Measurements from ENCODE around the gene ANK3. TPM values are rescaled to one million over a fixed set of nuclear protein-coding genes. Genes with fewer than 3 reads are reported as not detected.
A peak's percentile ranks its signal among the peaks of the same experiment; 100 is the strongest.

The ANK3 gene
- total RNA-seq (2022) (29.8 and 32.9 TPM in 2 replicates), Bru-seq, nascent RNA (percentile 58 among the genes with signal in this experiment), BruChase-seq, experiment 1, labeled RNA remaining after a 6-hour chase (percentile 57 among the genes with signal in this experiment), BruChase-seq, experiment 2, labeled RNA remaining after a 2-hour chase (percentile 58 among the genes with signal in this experiment)
- long read RNA-seq, partial matches to known transcripts = 1 of 4 reads
- long read RNA-seq, other reads (novel, unspliced or antisense) = 3 of 4 reads

DNA sequence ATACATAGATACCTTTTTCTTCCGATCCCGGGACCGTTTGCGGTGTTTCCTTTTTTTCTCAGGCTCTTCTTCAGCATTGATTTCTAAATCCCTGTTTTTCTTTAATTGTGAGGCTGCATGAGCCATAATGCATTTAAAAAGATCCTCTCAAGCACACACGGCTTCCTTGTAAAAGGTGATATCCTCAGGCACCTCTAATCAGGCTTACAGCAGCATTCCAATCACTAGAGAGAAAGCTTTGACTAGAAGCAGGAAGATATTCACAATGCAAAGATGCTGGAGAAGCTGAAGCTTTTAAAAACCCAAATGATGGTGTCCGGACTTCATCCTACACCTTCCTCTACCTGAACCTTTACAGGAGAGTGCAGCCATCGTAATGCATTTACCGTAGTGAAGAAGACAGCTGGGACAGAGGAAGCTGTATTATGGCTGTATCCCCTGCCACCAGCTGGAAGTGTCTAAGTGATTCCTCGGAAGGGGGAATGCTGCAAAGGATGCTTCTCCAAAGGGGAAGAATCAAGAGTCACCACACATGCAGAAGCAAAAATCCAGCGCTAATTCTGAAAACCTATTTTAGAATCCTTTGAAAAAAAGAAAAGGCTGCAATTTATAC is at the start of gene ANK3:
Gene ANK3 (minus strand): TSS at position 463 of the 613 bp plus-strand sequence. CDS start 337 bp downstream, at position 126.
- DNase-seq = no peak
- intact Hi-C loops (cut with micrococcal nuclease; ENCODE audit: unreplicated experiment) = no loop called here
- H3K4me1 Mint-ChIP-seq (ENCODE audit: low read depth, unreplicated experiment) = peaks cover 26% of the 10 kb centered on the region
- no TSS peak for BruUV-seq (replicated peaks)
- no peaks in the 10 kb centered on the region for H3K27me3 Mint-ChIP-seq (ENCODE audit: unreplicated experiment)
- no peaks in the 10 kb centered on the region for H3K9me3 Mint-ChIP-seq (ENCODE audit: low read depth, unreplicated experiment)
- H3K27ac Mint-ChIP-seq (ENCODE audit: unreplicated experiment) = no peak within 1 kb of the TSS
- CTCF ChIA-PET = interaction anchor here (0.7 kb wide), 1 partner anchor 252 kb away, joined by 3 read pairs; no protein-coding TSS in a partner anchor
- H3K36me3 Mint-ChIP-seq (ENCODE audit: insufficient read depth, unreplicated experiment) = no peaks in the 10 kb centered on the region
- TF ChIP-seq, protein P1, sequence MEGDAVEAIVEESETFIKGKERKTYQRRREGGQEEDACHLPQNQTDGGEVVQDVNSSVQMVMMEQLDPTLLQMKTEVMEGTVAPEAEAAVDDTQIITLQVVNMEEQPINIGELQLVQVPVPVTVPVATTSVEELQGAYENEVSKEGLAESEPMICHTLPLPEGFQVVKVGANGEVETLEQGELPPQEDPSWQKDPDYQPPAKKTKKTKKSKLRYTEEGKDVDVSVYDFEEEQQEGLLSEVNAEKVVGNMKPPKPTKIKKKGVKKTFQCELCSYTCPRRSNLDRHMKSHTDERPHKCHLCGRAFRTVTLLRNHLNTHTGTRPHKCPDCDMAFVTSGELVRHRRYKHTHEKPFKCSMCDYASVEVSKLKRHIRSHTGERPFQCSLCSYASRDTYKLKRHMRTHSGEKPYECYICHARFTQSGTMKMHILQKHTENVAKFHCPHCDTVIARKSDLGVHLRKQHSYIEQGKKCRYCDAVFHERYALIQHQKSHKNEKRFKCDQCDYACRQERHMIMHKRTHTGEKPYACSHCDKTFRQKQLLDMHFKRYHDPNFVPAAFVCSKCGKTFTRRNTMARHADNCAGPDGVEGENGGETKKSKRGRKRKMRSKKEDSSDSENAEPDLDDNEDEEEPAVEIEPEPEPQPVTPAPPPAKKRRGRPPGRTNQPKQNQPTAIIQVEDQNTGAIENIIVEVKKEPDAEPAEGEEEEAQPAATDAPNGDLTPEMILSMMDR (IDR thresholded peaks at IDR 0.05; ENCODE audit: unreplicated experiment) = no peak
- no peak within 1 kb of the TSS for H3K4me3 Mint-ChIP-seq (ENCODE audit: low read depth, unreplicated experiment)

DNA sequence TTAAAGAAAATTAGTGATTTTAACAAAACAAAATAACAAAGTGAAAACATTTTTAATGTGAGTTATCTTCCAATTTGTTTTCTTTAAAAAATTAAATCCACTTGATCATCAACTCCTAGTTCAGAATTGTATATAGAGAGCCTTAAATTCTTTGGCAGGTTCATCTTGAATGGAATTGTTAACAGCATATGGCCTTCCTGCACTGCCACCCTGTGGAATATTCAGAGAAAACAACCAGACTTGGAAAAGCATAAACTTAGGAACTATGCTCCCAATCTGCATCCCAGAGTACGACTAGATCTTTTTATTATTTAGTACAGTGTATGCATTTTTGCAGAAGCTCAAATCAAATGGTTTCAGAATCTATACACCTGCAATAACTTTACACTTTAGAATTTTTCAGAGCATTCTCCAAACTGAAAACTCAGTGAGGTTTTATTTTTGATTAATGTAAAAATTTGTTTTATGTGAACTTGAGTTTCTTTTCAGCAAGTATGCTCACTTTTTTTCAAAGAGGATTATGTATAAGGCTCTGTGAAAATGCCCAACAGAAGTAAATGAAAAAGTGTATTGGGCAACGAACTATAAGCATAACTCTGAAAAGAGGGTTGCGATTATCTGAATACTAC is 44.9 kb upstream of the ANK3 start:
- TF ChIP-seq, protein P1 (IDR thresholded peaks at IDR 0.05; ENCODE audit: unreplicated experiment) = peak; percentile 73
- Mint-ChIP-seq H3K4me3 (ENCODE audit: low read depth, unreplicated experiment) (no peak overlapping the region), H3K27me3 (ENCODE audit: unreplicated experiment) (no peaks in the 10 kb centered on the region), H3K9me3 (ENCODE audit: low read depth, unreplicated experiment) (no peaks in the 10 kb centered on the region), H3K4me1 (ENCODE audit: low read depth, unreplicated experiment) (peaks cover 23% of the 10 kb centered on the region), H3K36me3 (ENCODE audit: insufficient read depth, unreplicated experiment) (no peaks in the 10 kb centered on the region), H3K27ac (ENCODE audit: unreplicated experiment) (no peak overlapping the region)
- intact Hi-C loops (cut with micrococcal nuclease; ENCODE audit: unreplicated experiment) = loop anchor here (1.0 to 10.0 kb wide), 4 partner anchors 99 to 334 kb away; no protein-coding TSS in a partner anchor
- DNase-seq = peak; percentile 57
- CTCF ChIA-PET = interaction anchor here (1.2 kb wide), 1 partner anchor 196 kb away, joined by 13 read pairs; no protein-coding TSS in a partner anchor
- no TSS peak for BruUV-seq (replicated peaks)

DNA sequence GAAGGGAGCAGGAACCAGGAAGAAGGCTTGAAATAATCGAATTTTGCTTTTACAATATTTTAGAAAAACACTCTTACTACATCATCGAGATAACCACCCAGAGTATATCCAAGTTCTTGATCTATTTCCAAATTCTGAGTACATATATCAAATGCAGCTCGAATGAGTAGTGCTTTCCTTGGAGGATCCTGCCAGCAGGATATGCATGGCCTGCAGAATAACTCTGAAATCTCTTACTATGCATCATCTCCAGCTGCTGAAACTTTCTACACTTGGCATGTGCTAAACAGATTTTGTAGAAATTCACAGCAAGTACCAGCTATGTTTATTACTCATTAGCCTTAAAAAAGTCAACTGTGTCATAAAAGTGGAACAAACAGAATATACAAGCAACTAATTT is 44.0 kb upstream of the ANK3 start:
- H3K27ac Mint-ChIP-seq (ENCODE audit: unreplicated experiment) = no peak overlapping the region
- intact Hi-C loops (cut with micrococcal nuclease; ENCODE audit: unreplicated experiment) = loop anchor here (1.0 to 10.0 kb wide), 4 partner anchors 98 to 333 kb away; no protein-coding TSS in a partner anchor
- H3K9me3 Mint-ChIP-seq (ENCODE audit: low read depth, unreplicated experiment) = no peaks in the 10 kb centered on the region
- CTCF ChIA-PET = interaction anchor here (0.5 to 1.2 kb wide), 4 partner anchors 98 to 333 kb away, joined by 3 to 13 read pairs (median 4); no protein-coding TSS in a partner anchor
- H3K36me3 Mint-ChIP-seq (ENCODE audit: insufficient read depth, unreplicated experiment) = no peaks in the 10 kb centered on the region
- TF ChIP-seq, protein P1 (IDR thresholded peaks at IDR 0.05; ENCODE audit: unreplicated experiment) = no peak
- BruUV-seq (replicated peaks) = no TSS peak
- no peak for DNase-seq
- peaks cover 32% of the 10 kb centered on the region for H3K4me1 Mint-ChIP-seq (ENCODE audit: low read depth, unreplicated experiment)
- no peaks in the 10 kb centered on the region for H3K27me3 Mint-ChIP-seq (ENCODE audit: unreplicated experiment)
- H3K4me3 Mint-ChIP-seq (ENCODE audit: low read depth, unreplicated experiment) = no peak overlapping the region

DNA sequence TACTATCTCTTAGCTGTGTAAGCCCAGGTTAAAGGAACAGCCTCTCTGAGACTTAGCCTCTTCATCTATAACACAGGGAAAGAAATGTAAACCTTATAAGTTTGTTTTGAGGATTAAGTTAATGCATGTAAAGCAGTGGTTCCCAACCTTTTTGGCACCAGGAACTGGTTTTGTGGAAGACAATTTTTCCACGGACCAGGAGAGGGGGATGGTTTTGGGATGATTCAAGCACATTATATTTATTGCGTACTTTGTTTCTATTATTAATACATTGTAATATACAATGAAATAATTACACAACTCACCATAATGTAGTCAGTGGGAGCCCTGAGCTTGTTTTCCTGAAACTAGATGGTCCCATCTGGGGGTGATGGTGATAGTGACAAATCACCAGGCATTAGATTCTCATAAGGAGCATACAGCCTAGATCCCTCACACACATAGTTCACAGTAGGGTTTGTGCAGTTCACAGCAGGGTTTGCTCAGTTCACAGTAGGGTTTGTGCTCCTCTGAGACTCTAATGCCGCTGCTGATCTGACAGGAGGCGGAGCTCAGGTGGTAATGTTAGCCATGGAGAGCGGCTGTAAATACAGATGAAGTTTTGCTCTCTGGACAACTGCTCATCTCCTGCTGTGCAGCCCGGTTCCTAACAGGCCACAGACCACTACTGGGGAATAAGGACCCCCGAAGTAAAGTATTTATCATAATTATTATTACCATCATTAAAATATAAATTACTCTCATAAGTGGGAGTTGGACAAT is 41.3 kb upstream of the ANK3 start:
- H3K27me3 Mint-ChIP-seq (ENCODE audit: unreplicated experiment) = no peaks in the 10 kb centered on the region
- peaks cover 3% of the 10 kb centered on the region for H3K9me3 Mint-ChIP-seq (ENCODE audit: low read depth, unreplicated experiment)
- CTCF ChIA-PET = no interaction called here
- H3K4me3 Mint-ChIP-seq (ENCODE audit: low read depth, unreplicated experiment) = no peak overlapping the region
- intact Hi-C loops (cut with micrococcal nuclease; ENCODE audit: unreplicated experiment) = loop anchor here (10.0 kb wide), 1 partner anchor 226 kb away; no protein-coding TSS in a partner anchor
- no peak for DNase-seq
- TF ChIP-seq, protein P1 (IDR thresholded peaks at IDR 0.05; ENCODE audit: unreplicated experiment) = no peak
- H3K27ac Mint-ChIP-seq (ENCODE audit: unreplicated experiment) = no peak overlapping the region
- peaks cover 58% of the 10 kb centered on the region for H3K4me1 Mint-ChIP-seq (ENCODE audit: low read depth, unreplicated experiment)
- BruUV-seq (replicated peaks) = no TSS peak
- H3K36me3 Mint-ChIP-seq (ENCODE audit: insufficient read depth, unreplicated experiment) = peaks cover 4% of the 10 kb centered on the region
